Tibial artery (tissue), 4 donors: Measurements from ENCODE around the gene MIER1.
A peak's percentile ranks its signal among the peaks of the same experiment; 100 is the strongest.

Experiments used
- DNase-seq, 2 donors: peaks; one replicate each; pipeline ENCODE4 v3.0.0-alpha.2; 2019
- H3K27ac ChIP-seq, 2 donors: fragments of 200-600 bp; sonication (generic) in 1 of 2; 1 replicate in 1 of 2; 2 replicates in 1 of 2; pipeline ENCODE4 v1.5.1; 2018 to 2019; ENCODE audit warnings: mild to moderate bottlenecking in 1 of 2
- H3K27me3 ChIP-seq, 2 donors: fragments of 200-600 bp; sonication (generic) in 1 of 2; one replicate each; pipeline versions ENCODE4 v1.5.1 to v1.6.0; 2016 to 2019
- H3K36me3 ChIP-seq, 3 donors: fragments of 200-600 bp; sonication (generic) in 2 of 3; one replicate each; pipeline ENCODE4 v1.5.1; 2016 to 2019; ENCODE audit warnings: mild to moderate bottlenecking in 2 of 3
- H3K4me1 ChIP-seq, 4 donors: fragments of 200-600 bp; sonication (generic) in 2 of 4; 1 replicate in 3 of 4; 2 replicates in 1 of 4; pipeline ENCODE4 v1.5.1; 2016 to 2019
- H3K4me3 ChIP-seq, 2 donors: fragments of 200-600 bp; sonication (generic) in 1 of 2; 1 replicate in 1 of 2; 2 replicates in 1 of 2; pipeline ENCODE4 v1.5.1; 2018 to 2019; ENCODE audit warnings: mild to moderate bottlenecking in 2 of 2
- H3K9me3 ChIP-seq, 3 donors: fragments of 200-600 bp; sonication (generic) in 1 of 3; one replicate each; pipeline ENCODE4 v1.5.1; 2016 to 2019
- CTCF ChIP-seq, 2 experiments: fragments of 200-600 bp in 1 of 2; fragments of 450-650 bp in 1 of 2; IDR thresholded peaks; one replicate each; pipeline ENCODE4 v1.5.1; 2017 to 2019; ENCODE audit warnings: antibody characterized with exemption in 2 of 2, mild to moderate bottlenecking in 1 of 2, moderate library complexity in 1 of 2
- intact Hi-C: fragments of 100-400 bp; cut with DNase I; formaldehyde crosslinking; loops from one replicate; pipeline ENCODE4 v1.15.0; 2023; ENCODE audit warnings: low total_unique reads

The MIER1 gene

DNA sequence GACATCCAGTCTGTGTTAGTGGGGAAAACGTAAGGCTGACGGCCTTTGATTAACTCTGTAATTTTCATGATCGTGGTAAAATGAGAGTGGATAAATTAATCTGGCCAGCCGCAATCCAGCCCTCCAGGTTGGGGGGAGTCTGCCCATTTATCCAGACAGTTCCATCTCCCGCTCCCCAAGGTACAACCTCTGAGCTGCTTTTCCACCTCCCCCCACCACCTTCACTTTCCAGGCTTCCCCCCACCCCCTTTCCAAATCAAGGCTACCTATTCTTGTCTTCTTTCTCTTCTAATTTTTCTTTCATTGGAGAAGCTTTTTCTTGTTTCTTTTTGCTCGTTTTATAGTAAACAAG, 6.0 kb downstream of the MIER1 start:
- Histone ChIP-seq H3K36me3 (no peaks in the 10 kb centered on the region), H3K27ac (peak overlapping the region; percentile 95 to 98), H3K4me1 (peaks cover 0 to 63% (median 19%) of the 10 kb centered on the region in 4 donors), H3K4me3 (peak overlapping the region; percentile 80 to 81), H3K27me3 (no peaks in the 10 kb centered on the region), H3K9me3 (no peaks in the 10 kb centered on the region)
- TF ChIP-seq CTCF (IDR thresholded peaks at IDR 0.05) = no peak
- intact Hi-C loops = no loop called here
- DNase-seq = no peak

GRCh38 chr1:66931590-66931989, 6.8 kb downstream of the MIER1 start:
- no peak for TF ChIP-seq CTCF (IDR thresholded peaks at IDR 0.05)
- Histone ChIP-seq H3K27me3 (no peaks in the 10 kb centered on the region), H3K4me1 (peaks cover 0 to 64% (median 15%) of the 10 kb centered on the region in 4 donors), H3K4me3 (peak overlapping the region; percentile 80 to 81), H3K9me3 (no peaks in the 10 kb centered on the region), H3K27ac (peak overlapping the region; percentile 95 to 98), H3K36me3 (no peaks in the 10 kb centered on the region)
- intact Hi-C loops = no loop called here
- DNase-seq = no peak

- no peak for DNase-seq
- no peak for TF ChIP-seq CTCF (IDR thresholded peaks at IDR 0.05)
- no peaks in the 10 kb centered on the region for H3K9me3 ChIP-seq
- peak overlapping the region in 1 of 2 donors; percentile 95 for H3K27ac ChIP-seq
- peaks cover 0 to 65% (median 15%) of the 10 kb centered on the region in 4 donors for H3K4me1 ChIP-seq
- H3K4me3 ChIP-seq = peak overlapping the region in 1 of 2 donors; percentile 80
- no peaks in the 10 kb centered on the region for H3K36me3 ChIP-seq
- intact Hi-C loops = no loop called here
- no peaks in the 10 kb centered on the region for H3K27me3 ChIP-seq
Measured at GRCh38 chr1:66932291-66932690, 7.5 kb downstream of the MIER1 start.

DNA sequence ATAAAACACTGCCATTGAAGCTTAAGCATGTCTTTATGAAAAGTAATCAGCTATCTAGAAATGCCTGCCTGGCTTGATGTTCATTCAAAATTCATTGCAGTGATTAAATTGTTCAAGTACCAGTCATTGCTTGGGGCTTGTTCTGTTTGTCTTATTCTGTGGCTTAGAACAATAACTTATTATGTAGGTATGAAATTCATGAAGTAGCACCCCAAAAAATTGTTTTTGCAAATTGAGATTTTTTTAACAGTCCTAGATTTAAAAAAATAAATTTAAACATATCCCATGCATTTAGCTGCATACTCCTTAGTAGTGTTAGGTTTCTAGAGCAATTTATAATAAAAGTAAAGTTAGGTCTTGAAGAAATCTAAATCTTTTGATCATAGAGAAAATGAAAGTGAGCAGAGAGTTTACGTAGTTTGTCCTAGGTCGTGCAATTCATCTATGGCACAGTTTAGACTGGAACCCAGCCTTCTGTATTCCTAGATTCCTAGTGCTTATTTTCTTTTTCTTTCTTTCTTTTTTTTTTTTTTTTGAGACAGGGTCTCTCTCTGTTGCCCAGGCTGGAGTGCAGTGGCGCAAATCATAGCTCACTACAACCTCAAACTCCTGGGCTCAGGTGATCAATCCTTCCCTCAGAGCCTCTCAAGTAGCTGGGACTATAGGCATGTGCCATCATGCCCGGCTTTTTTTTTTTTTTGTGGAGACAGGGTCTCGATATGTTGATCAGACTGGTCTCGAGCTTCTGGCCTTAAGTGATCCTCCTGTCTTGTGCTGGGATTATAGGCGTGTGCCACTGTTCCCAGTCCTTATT, 9.3 kb downstream of the MIER1 start:
- peak overlapping the region in 1 of 2 donors; percentile 12 for H3K27ac ChIP-seq

GRCh38 chr1:66937529-66938234, 12.9 kb downstream of the MIER1 start:
- Histone ChIP-seq H3K36me3 (peaks cover 0 to 4% (median 0%) of the 10 kb centered on the region in 3 donors), H3K4me3 (no peak overlapping the region), H3K9me3 (no peaks in the 10 kb centered on the region), H3K27me3 (no peaks in the 10 kb centered on the region), H3K27ac (no peak overlapping the region), H3K4me1 (peaks cover 0 to 85% (median 22%) of the 10 kb centered on the region in 4 donors)
- no peak for TF ChIP-seq CTCF (IDR thresholded peaks at IDR 0.05)
- intact Hi-C loops = no loop called here
- no peak for DNase-seq

More for the DNA sequence above, 9.3 kb downstream of the MIER1 start:
- H3K36me3 ChIP-seq = no peaks in the 10 kb centered on the region
- H3K4me1 ChIP-seq = peaks cover 0 to 83% (median 21%) of the 10 kb centered on the region in 4 donors
- intact Hi-C loops = no loop called here
- no peak for DNase-seq
- no peak for TF ChIP-seq CTCF (IDR thresholded peaks at IDR 0.05)
- H3K4me3 ChIP-seq = peak overlapping the region; percentile 1 to 7
- H3K9me3 ChIP-seq = no peaks in the 10 kb centered on the region
- no peaks in the 10 kb centered on the region for H3K27me3 ChIP-seq
